ENCODE results near the gene ASAP2. TPM values are rescaled to one million over a fixed set of nuclear protein-coding genes. Genes with fewer than 3 reads are reported as not detected.

ASAP2 gene
- total RNA-seq, 2 donors from 2014 or later, result 9.2 to 17.8 TPM

GRCh38 chr2:9167718-9168657, 38.6 kb upstream of the ASAP2 start:
- no peaks in the 10 kb centered on the region for H3K9me3 ChIP-seq
- no peak overlapping the region for H3K4me3 ChIP-seq

GRCh38 chr2:9168821-9169221, 37.8 kb upstream of the ASAP2 start:
- H3K27me3 ChIP-seq (replicated peaks; ENCODE audit: insufficient read depth), result no peaks in the 10 kb centered on the region
- DNase-seq (ENCODE audit: low spot score), result no peak
- no peak overlapping the region for H3K4me3 ChIP-seq
- H3K9me3 ChIP-seq, result no peaks in the 10 kb centered on the region
- no peaks in the 10 kb centered on the region for H3K36me3 ChIP-seq
- no peaks in the 10 kb centered on the region for H3K4me1 ChIP-seq (replicated peaks)
- no peak for TF ChIP-seq POLR2A (IDR thresholded peaks at IDR 0.05)
- no peak for TF ChIP-seq CTCF (IDR thresholded peaks at IDR 0.05)
- no peak for TF ChIP-seq POLR2AphosphoS5 (IDR thresholded peaks at IDR 0.05)
- H3K27ac ChIP-seq, result no peak overlapping the region
- intact Hi-C loops (cut with DNase I), result no loop called here
- WGBS, result 94% methylated on average over 4 of the region's 4 CpGs

More at GRCh38 chr2:9167718-9168657, 38.6 kb upstream of the ASAP2 start:
- no peak overlapping the region for H3K27ac ChIP-seq
- no peaks in the 10 kb centered on the region for H3K4me1 ChIP-seq (replicated peaks)
- 88% methylated on average over 13 of the region's 13 CpGs for WGBS
- DNase-seq (ENCODE audit: low spot score), result no peak
- no peak for TF ChIP-seq POLR2A (IDR thresholded peaks at IDR 0.05)
- TF ChIP-seq CTCF (IDR thresholded peaks at IDR 0.05), result no peak
- no peak for TF ChIP-seq POLR2AphosphoS5 (IDR thresholded peaks at IDR 0.05)
- intact Hi-C loops (cut with DNase I), result no loop called here
- H3K36me3 ChIP-seq, result no peaks in the 10 kb centered on the region
- no peaks in the 10 kb centered on the region for H3K27me3 ChIP-seq (replicated peaks; ENCODE audit: insufficient read depth)

- no peaks in the 10 kb centered on the region for H3K9me3 ChIP-seq
- 86% methylated on average over 9 of the region's 9 CpGs for WGBS
- intact Hi-C loops (cut with DNase I), result no loop called here
- H3K4me1 ChIP-seq (replicated peaks), result no peaks in the 10 kb centered on the region
- no peak for TF ChIP-seq CTCF (IDR thresholded peaks at IDR 0.05)
- TF ChIP-seq POLR2AphosphoS5 (IDR thresholded peaks at IDR 0.05), result no peak
- no peak for TF ChIP-seq POLR2A (IDR thresholded peaks at IDR 0.05)
- H3K36me3 ChIP-seq, result no peaks in the 10 kb centered on the region
- no peaks in the 10 kb centered on the region for H3K27me3 ChIP-seq (replicated peaks; ENCODE audit: insufficient read depth)
- no peak for DNase-seq (ENCODE audit: low spot score)
- no peak overlapping the region for H3K4me3 ChIP-seq
- H3K27ac ChIP-seq, result no peak overlapping the region
Observed at GRCh38 chr2:9169349-9170107, 37.1 kb upstream of the ASAP2 start.

GRCh38 chr2:9170458-9171130, 36.0 kb upstream of the ASAP2 start:
- DNase-seq (ENCODE audit: low spot score), result no peak
- intact Hi-C loops (cut with DNase I), result no loop called here
- Histone ChIP-seq H3K27ac (no peak overlapping the region), H3K9me3 (no peaks in the 10 kb centered on the region), H3K4me1 (replicated peaks) (no peaks in the 10 kb centered on the region), H3K27me3 (replicated peaks; ENCODE audit: insufficient read depth) (no peaks in the 10 kb centered on the region), H3K36me3 (no peaks in the 10 kb centered on the region), H3K4me3 (no peak overlapping the region)
- TF ChIP-seq POLR2AphosphoS5 (IDR thresholded peaks at IDR 0.05) (no peak), CTCF (IDR thresholded peaks at IDR 0.05) (no peak), POLR2A (IDR thresholded peaks at IDR 0.05) (no peak)
- 57% methylated on average over 8 of the region's 8 CpGs for WGBS
